IPS-11a (cell line): ENCODE measurements around the gene NRIP1.
"Not testable (repeated sequence)": the region's sequence is repeated elsewhere in the genome, so short reads cannot be mapped to it uniquely, and the experiment has no call there.

Experiments used
- H3K4me3 ChIP-seq: one replicate; pipeline ENCODE4 v1.5.1; 2013; ENCODE audit warnings: low read depth, low read length, control low read depth

Gene NRIP1

DNA sequence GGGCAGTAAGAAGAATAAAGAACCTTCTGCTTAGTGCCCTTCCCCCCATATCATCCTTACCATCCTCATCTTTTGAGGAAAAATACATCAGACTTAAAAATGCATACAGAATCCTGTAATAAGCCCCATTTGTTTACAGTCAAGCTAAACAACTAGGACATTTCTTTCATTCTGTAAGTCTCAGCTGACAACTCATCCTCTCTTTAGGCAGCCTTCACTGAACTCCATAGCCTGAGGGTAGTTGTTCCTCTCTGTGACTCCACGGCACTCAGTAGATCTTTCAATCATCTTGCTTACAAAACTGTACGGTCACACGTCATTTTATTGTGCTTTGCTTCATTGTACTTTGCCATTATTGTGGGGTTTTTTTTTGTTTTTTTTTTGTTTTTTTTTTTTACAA, 82.5 kb downstream of the NRIP1 start:
- no peak overlapping the region for H3K4me3 ChIP-seq

GRCh38 chr21:14981246-14981645, 83.6 kb downstream of the NRIP1 start:
- H3K4me3 ChIP-seq = no peak overlapping the region

DNA sequence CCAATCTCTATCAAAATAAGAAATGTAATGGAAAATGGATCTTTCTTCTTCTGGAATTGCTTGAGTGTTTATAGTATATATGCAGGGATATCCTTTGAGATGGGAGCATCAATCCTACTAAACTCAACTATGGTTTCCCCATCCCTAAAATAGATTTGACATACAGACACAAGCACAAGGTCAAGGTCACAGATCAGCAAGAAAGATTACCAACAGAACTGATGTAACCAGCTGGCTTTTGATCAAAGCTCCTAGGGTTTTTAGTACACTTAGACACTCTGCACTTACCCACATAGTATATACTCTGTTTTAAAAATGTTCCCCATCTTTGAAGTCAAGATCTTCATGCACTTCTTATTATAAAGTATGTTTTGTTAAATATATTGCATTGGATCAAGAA, 85.5 kb downstream of the NRIP1 start:
- H3K4me3 ChIP-seq = no peak overlapping the region

DNA sequence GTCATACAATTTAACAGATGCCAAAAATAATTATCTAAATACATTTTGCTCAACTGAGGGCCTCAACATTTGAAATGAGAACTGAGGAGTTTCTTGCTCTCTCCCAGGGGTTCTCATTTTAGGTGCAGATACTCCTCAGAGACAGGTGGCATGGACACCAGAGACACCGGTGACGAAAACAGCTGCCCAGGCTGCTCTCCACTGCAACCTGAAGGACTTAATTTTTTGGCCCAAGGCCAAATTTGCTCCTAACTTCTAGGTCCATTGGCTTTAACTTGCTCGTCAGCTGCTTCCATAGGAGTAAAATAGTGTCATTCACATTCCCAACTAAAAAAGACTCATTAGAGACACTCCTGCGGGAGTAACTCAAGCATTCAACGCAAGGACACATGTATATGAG, 87.0 kb downstream of the NRIP1 start:
- no peak overlapping the region for H3K4me3 ChIP-seq

DNA sequence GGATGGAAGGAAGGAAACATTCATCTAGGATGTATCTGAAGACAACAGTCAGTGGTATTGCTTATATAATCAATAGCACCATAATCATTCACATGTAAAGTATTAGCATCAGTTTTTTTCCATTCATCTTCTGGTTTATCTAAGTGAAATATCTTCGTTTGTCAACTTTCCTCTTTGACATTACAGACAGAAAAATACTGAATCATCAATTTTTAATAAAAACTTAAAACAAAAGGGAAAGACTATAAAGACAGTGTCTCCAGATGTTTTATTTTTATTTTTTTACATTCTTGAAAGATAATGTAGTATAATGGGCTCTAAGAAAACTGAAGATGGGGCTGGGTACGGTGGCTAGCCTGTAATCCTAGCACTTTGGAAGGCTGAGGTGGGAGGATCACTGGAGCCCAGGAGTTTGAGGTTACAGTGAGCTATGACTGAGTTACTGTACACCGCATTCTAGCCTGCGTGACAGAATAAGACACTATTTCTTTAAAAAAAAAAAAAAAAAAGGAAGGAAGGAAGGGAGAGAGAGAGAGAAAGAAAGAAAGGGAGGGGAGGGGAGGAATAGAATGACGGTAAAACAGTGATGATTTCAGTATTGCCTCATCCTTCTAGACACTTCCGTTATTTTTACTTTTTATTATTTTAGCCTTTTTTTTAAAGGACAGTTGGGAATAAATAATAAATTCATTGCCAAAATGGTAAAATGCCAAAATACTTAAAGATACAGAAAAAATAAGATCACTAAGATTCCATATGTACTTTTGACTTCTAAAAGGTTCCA, 89.5 kb downstream of the NRIP1 start:
- no peak overlapping the region for H3K4me3 ChIP-seq

- no peak overlapping the region for H3K4me3 ChIP-seq
Measured at GRCh38 chr21:14972678-14973077, 92.1 kb downstream of the NRIP1 start.

GRCh38 chr21:14968821-14969220, 96.0 kb downstream of the NRIP1 start:
- no peak overlapping the region for H3K4me3 ChIP-seq

DNA sequence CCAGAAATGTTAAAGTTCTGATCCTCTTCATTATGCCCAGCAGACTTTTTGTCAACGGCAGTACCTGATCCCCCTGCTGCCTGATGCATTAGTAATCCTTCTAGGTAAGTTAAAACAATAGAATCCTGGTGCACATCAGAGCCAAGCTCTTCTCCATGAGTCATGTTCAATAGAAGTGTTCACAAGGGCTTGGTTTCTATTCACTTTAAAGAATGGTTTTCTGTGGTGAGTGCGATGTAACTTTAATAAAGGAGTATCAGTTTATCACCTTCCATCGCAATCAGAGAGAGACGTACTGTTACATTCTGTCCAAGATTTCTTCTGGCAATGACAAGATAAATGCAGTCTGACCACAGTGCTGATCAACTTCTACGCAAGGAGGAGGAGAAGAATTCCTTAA, 96.8 kb downstream of the NRIP1 start:
- H3K4me3 ChIP-seq = no peak overlapping the region

- H3K4me3 ChIP-seq = no peak overlapping the region
Measured at GRCh38 chr21:14964621-14965020, 100.2 kb downstream of the NRIP1 start.

GRCh38 chr21:14962217-14962616, 102.6 kb downstream of the NRIP1 start:
- no peak overlapping the region for H3K4me3 ChIP-seq

- no peak overlapping the region for H3K4me3 ChIP-seq
Measured at GRCh38 chr21:14961502-14961901, 103.3 kb downstream of the NRIP1 start.

- no peak overlapping the region for H3K4me3 ChIP-seq
Measured at GRCh38 chr21:14959343-14959742, 105.5 kb downstream of the NRIP1 start.

- no peak overlapping the region for H3K4me3 ChIP-seq
Measured at GRCh38 chr21:14957836-14958235, 107.0 kb downstream of the NRIP1 start.

GRCh38 chr21:14956807-14957206, 108.0 kb downstream of the NRIP1 start:
- no peak overlapping the region for H3K4me3 ChIP-seq

GRCh38 chr21:14955936-14956520, 108.8 kb downstream of the NRIP1 start:
- no peak overlapping the region for H3K4me3 ChIP-seq

- no peak overlapping the region for H3K4me3 ChIP-seq
Measured at GRCh38 chr21:14952916-14953315, 111.9 kb downstream of the NRIP1 start.

- no peak overlapping the region for H3K4me3 ChIP-seq
Measured at GRCh38 chr21:14949603-14950002, 115.2 kb downstream of the NRIP1 start.

GRCh38 chr21:14947613-14948160, 117.1 kb downstream of the NRIP1 start:
- H3K4me3 ChIP-seq = no peak overlapping the region

DNA sequence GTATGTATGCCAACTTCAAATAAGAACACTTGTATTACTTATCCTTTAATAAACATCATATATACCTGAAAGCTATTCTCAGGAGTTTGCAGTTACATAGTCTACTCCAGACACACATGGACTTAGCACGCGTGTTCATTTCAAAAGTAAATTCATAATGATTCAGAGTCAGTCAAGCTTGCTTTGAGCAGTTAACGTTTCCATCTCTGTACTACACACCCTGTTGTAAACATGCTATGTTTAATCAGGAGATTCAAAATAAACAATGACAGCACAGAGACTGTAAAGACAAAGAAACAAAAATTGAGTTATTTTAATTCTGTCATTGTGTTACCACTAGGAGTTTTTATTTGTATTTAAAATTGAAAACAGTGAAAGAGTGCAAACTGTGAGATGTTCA, 119.6 kb downstream of the NRIP1 start:
- H3K4me3 ChIP-seq = no peak overlapping the region

GRCh38 chr21:14943616-14944015, 121.2 kb downstream of the NRIP1 start:
- H3K4me3 ChIP-seq = no peak overlapping the region

DNA sequence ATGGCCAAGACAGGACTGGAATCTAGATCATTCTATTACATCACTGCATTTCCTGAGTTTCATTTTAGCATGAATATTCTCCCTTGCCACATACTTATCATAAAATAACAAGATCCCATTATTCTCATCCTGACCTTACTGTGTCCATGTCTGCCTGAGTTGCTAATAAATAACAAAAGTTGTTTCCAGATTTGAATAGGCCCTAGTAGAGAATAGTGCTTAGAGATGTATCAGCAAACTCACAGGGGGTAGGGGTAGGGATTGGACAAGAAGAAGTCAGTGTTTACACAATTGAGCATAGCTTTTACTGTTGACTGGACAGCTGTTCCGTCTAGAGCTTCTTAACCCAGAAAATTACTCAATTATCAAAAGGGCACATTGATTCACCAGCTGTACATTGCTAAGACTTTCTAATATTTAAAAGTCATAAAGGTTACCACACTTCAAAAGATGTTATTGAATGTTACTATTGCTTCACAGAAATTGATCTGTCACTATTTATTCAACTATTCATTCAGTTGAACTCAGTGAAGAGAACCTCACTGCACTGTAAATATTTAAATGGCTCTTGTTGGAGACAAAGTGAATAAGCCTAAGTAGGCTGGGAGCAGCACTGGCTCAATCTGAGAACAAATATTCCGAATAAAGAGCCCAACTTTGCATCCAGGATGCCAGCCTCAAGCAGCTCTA, 121.9 kb downstream of the NRIP1 start:
- no peak overlapping the region for H3K4me3 ChIP-seq

GRCh38 chr21:14927324-14927723, 137.5 kb downstream of the NRIP1 start:
- H3K4me3 ChIP-seq = not testable (repeated sequence)
